GM21529 (cell line): ENCODE results near the gene STC2.
A peak's percentile ranks its signal among the peaks of the same experiment; 100 is the strongest.

Experiments used
- ATAC-seq: cut with Tn5 transposase; IDR thresholded peaks from one replicate; pipeline ENCODE4 v1.9.1; 2021; ENCODE audit not compliant: unreplicated experiment

STC2 gene

DNA sequence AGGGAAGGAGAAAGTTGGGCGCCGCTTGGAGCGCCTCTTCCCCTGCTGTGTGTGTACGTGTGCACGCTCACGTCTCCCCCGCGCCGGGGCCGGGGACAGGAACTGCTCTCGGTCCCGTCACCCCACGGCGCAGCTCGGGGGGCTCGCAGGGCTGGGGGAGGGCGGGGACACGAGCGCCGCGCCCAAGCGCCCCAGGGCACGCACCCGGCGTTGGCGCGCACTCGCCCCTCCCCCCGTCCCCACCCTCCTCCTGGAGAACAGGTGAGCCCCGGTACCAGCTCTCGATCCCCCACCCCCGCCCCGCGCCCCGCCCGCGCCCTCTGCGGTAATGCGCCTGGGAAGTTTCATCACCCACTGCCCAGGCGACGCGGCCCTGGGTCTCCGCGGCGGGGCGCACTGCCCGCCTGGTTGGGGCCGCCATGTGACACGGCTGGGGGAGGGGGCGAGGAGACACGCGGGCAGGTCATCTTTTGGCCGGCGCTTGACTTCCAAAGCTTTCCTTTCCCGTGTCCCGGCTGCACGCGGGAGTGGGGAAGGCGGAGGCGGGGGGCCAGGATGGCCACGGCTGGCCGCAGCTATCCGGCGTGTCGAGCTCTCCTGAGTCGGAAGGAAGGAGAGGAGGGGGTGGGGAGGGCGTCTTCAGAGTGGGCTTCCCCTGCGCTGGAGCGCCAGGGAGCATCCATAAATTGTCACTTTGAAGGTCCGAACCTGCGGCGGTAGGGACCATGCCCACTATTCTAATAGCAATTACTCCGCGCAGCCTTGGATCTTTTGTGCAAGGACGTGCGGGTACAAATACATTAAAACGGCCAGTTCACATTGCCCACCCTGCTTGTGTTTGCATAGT is 1.5 kb upstream of the STC2 start:
- peak; percentile 46 for ATAC-seq

DNA sequence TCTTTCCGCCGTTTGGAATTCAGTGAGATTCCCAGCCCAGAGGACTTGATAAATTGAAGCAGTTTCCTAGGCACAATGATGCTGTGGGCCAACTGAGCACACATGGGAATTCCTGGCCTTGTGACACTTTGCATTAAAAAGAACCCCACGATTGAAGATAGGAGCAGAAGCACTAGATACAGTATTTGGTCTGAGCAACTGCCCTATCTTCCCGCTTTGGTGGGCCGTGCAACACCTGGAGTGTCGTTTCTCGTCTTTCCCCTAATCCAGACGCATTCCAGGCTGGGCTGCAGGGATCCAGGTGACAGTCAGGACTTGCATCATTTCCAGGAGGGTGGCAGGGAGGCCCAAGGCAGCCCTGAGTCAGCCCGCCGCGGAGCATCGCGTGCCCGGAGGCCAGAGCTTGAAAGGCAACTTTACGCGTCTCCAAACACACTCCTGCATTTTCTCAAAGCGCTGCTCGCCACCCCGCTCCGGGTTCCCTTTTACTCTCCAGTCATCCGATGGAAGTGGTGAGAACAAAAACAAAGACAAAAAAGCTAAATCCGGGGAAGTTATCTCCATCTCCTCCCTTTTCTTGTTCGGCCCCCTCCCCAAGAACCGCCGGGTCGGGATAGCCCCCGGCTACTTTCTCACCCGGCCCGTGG is 753 bp upstream of the STC2 start:
- ATAC-seq = no peak

DNA sequence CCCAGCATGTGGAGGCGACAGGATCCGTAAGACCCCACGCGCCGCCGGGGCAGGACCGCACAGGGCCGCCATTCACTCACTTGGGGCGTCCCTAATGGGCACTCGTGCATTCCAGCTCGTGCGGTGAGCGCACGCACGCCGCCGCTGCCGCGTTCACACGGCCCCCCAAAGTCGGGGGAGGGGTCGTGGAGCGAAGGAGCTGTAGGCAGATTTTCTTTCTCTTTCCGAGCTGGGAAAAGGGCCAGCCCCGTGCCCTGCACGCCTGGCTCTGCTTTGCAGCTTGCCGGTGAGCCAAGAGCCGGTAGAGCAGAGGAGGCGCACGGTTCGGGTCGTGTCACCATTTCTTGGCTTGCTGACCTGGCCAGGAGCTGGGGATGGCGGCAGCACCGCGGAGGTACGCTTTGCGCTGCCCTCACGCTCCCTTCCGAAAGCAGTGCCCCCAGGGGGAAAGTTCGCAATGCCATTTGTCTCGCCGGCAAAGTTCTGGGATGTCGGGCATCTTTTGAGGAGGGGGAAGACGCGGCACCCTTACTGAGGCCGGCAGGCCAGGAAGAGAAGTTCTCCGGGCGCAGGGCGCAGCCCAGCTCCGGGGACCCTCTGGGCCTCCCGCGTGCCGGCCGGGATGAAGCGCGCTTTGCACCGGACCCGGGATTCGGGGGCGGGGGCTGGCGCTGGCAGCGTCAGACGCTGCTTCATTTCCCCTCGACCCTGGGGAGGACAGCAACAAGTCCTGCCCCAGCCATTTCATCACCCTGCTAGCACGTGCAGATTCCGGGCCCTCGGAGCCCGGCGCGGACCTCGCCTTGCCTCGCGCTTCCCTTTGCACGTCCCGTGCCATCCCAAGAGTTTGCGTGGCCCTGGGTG is 898 bp downstream of the STC2 start:
- no peak for ATAC-seq

DNA sequence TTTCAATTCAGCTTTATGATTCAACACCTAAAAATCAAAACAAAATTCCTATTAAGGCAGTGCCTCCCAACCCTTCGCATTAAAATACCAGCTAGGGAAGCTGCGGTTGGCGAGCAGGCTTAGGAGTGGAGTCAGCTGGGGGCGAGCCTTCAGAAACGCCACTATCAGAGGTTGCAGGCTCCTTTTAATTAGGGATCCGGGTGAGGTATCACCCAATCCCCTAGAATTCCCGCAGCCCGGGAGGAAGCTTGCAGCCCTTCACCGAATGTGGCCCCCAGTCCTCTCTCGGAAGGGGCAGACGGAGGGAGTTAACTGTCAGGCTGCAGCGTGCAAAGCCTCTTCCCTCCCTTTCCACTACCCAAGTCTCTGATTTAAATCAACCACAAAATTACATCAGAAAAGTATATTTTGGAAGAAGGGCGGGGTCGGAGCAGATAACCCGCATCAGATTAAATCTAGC is 1.7 kb downstream of the STC2 start:
- ATAC-seq = no peak

DNA sequence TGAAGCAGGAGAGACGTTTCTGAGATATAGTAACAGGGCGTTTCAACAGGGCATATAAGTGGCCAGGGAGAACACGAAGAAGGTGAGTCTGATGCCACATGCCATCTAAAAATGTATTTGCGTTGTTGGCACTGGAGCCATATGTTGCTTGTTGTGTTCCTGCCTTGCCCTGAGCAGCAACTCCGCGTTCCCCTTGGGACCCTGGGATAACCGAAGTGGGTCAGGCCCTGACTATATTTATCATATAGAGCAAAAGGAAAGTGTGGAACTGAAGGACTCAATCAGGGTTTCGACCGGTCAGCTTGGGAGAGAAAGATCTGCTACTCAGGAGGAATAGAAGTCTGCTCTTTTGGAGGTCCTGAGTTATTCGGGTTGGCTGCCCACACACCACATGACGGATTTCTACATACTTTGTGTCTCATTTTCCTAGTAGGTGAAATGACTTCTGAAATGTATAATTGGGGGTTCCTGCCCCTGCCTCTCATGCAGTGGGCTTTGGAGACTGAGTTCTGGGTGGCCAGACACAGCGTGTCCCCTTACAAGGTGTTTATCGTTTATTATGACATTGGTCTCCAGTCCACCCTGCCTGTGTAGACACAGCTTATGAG is 3.0 kb downstream of the STC2 start:
- ATAC-seq = no peak

DNA sequence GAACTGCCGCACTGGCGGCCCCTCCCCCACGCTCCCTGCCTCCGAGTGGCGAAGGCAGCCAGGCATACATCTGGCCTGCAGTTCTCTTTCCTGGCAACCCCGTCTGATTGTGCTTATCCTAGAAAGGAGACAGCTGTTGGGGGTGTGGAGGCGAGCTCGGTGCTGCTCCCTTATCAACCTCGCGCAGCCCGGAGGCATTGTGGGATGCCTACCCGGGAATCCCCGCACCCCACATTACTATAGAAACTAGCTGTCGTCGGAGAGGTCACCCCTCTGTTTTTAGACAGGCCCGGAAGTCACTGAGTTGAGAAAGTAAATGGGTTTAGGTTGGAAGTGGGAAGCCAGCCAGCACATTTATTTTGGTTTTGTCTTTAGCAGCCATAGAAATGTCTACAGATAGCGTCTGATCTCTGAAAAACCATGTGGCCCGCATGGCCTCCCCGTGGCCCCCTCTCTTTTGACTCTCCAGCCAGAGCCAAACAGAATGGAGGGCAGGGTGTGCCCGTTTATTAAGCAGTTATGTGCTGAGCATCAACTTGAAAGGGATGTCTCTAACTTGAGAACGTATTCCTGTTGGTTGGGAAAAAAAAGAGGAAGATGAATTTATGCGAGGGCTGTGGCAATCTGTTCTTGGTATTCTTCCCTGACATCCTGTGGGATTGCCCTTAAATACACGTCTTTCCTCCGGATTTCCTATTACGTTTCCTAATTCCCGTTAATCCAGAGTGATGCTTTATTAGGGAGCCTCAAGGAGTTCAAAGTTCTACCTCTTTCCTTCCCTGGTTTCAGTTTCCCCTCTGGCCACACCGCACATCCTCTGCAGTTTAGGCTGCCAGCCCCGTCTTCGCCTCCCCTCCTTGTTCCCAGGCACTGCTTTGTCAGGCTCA is 3.9 kb downstream of the STC2 start:
- ATAC-seq = no peak

DNA sequence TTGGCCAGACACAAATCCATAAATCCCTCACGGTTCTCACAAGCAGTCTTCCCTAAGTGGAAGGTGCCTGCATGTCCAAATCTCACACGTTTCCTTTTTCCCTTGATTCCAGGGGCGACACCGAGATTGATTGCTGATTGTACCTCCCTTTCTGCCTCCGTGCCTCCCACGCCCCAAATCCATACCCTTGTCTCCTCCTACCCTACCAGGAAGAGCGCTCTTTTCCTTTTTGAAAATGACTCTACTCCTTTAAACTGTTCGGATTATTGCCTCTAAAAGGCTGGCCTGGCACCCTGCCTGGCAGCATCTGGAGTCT is 4.5 kb downstream of the STC2 start:
- no peak for ATAC-seq

DNA sequence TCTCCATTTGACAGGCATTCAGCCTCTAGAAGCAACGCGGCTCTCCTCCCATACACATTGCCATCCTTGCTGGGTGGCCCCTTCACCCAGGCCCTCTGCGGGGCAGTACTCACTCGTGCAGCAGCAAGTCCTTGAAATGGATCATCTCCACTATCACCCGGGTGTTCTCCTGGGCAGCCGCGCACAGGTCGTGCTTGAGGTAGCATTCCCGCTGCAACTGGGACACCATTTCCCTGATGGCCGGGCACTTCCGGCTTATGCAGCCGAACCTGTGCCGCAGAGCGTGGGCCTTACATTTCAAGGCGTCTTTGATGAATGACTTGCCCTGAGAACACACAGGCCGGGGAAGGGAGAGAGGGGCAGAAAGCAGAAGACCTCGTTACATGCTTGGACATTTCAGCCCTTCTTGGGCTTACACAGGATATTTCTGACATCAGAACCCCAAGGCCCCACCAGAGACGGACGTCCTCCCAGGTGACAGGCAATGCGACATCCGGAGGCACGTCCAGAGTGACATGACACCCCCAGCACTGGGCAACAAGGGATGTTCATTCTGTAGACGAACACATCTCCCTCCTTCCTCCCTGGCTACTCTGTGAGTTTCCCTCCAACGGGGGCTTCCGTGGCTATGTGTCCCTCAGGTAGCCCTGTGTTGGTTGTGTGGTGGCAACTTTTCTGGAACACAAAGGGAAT is 5.0 kb downstream of the STC2 start:
- ATAC-seq = no peak

DNA sequence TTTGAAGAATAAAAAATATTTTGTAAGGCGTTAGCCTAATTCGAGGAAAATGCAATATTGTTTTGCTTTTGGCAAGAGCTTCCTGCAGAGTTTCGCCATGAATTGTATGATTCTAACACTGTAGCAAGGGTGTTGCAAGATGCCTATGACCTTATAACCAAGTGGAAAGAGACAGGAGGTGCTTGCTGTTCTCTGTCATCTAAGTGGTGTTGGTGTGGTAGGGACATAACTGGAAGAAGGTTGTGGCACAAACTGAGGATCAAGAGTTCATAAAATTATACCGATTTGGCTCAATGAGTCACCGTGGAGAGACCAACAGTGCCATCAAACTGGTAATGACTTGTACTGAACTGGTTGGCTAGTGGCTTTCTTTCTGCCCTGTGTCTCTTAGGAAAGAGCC is 6.3 kb downstream of the STC2 start:
- no peak for ATAC-seq

DNA sequence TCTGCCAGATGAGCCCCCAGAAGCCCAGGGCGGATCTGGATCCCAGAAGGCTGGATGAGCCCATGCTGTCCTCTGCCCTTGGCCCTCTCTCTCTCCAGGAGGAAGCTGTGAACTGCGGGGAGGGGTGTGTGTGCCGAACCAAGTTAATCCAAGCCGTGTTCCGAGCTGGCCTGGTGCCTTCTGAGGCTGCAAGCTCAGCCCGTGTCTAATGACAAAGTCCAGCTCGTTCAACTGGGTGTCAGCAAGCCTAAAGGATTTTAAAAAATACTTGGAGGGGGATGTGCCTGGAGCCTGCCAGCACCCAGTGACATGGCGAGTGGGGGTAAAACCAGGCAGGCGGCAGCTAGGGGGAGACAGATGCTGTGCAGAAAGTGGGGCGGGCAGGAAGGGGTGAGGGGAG is 8.0 kb downstream of the STC2 start:
- ATAC-seq = no peak

DNA sequence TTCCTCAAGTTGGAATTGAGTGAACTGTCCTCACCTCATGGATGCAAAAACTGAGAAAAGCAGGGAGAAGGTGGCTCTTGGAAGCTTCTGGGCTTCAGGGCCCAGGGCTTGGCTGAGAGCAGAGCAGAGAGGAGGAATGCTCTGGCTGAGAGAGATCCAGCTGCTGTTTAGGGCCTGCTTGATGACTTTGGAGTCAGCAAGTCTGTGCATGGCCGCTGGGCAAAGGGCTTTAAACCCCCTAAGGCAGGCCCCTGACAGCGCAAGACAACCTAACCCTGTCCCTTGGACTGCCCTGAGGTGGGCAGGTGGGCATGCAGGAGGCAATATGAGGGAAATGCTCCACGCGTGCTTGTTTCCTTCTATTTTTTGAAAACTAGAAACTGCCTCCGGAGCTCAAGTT is 8.6 kb downstream of the STC2 start:
- no peak for ATAC-seq

DNA sequence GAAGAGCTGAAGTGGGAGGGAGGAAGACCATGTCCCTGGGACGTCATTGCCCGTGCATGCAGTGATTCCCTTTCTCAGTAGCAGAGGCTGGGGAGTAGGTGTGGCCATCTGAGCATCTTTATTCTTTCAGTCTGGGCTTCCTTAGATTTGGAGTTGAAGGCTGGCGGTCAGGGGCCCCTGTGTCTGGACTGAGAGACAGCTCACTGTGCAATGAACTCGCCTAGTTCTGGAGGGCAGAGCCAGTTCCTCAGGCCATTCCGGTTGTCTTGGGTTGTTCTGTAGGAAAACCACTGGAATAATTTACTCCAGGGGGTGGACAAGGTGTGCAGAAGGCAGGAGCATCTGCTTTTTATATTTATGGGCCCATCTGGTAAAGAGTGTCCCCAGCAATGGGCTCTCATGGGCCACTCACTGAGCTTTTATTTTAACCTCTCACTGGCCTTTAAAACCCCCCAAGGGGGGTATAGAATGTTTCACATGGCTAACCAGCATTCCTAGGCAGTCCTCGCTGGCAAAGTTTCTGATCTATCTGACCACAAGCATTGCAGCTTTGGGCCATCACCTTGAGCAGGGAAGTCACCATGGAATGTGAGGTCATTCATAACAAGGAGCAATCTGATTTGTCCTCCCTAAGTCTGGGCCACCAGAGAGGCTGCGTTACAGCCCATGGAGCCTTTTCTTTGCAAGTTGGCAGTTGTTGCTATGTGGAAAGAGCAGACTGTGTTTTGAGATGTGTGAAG is 9.2 kb downstream of the STC2 start:
- no peak for ATAC-seq

DNA sequence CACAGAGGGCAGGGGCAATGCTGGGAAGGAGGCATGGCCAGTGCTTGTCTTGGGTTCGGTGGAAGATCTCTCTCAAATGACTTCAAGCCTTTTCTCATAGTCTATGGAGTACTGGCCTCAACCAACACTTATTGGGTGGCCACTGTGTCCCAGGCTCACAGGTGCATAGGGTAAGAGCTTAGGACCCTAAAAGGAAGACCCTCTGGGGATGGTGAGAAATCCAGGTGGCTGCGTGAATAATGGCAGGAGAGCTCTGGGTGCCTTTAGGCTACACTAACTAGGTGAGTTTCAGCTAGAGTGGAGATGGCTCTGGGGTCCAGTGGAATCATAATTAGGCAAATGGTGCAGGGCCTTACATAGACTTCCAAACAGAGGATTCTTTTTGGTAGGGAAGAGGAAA is 9.9 kb downstream of the STC2 start:
- no peak for ATAC-seq

DNA sequence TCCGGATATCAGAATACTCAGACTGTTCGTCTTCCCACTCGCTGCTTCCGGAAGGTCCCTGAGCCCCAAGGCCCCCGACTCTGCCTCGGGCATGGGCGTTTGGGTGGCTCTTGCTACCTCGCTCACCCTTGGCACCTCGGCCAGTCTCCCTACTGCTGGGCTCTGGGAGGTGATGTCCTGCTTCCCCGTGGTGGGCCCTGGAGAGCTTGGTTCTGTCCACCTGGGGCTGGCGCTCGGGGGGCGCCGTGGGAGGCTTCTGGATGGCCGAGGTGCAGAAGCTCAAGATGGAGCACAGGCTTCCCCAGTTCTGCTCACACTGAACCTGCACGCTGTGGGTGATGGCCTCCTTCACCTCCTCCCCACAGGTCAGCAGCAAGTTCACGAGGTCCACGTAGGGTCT is 10.4 kb downstream of the STC2 start:
- no peak for ATAC-seq

DNA sequence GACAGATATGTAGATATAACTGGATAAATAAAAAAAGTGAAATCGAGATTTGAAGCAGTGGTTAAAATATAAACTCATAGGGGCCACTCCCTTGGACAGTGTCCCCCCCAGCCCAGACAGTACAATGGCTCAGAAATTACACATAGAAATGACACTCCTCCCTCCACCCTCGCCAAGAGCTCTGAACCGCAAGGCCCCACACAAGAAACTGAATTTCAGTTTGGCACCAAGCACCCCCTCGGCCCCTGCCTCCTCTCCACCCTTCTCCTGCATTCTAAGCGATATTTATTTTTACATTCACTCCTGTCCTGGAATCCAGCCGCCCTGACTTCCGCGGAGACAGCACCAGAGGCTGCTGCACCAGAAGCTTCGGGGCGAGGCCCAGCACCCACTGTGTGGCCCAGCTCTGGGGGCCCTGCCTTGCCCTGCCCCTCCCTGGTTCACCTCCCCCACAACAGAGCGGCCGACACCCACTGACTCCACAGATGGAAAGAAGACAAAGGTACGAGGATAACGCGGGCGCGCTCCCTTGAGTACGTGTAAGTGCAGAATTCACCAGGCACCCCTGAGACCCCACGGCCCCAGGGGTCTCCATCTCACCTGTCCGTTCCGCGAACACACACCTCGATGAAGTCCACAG is 11.0 kb downstream of the STC2 start:
- no peak for ATAC-seq

DNA sequence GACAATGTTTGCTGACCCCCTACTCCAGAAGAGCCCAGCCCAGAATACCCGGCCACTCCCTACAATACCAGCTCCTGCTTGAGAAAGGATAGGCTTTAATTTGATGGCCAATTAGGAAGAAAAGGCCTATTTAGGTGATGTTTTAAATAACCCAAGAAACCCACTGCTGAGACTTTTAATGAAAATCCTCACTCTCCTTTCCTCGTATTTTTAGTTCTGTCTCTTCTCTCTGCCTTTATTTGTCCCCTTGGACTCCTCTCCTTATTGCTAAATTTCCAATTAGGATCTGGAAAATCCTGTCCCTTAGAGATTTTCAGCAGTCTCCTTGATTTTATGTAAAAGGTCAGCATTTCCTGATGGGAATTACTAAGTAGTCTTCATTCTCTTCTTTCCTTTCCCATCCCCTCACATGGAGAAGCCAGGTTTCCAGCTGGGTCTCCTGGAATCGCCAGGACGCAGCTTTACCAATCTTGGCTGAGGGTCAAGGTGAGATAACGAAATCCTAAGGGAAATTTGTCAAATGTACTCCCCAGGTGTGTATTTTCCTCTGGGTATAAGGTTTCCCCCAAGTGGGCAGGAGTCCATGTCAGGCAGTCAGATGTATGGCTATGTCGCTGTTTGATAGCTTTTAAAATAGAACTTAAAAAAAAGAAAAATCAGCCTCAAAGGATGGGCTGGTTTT is 11.7 kb downstream of the STC2 start:
- no peak for ATAC-seq

DNA sequence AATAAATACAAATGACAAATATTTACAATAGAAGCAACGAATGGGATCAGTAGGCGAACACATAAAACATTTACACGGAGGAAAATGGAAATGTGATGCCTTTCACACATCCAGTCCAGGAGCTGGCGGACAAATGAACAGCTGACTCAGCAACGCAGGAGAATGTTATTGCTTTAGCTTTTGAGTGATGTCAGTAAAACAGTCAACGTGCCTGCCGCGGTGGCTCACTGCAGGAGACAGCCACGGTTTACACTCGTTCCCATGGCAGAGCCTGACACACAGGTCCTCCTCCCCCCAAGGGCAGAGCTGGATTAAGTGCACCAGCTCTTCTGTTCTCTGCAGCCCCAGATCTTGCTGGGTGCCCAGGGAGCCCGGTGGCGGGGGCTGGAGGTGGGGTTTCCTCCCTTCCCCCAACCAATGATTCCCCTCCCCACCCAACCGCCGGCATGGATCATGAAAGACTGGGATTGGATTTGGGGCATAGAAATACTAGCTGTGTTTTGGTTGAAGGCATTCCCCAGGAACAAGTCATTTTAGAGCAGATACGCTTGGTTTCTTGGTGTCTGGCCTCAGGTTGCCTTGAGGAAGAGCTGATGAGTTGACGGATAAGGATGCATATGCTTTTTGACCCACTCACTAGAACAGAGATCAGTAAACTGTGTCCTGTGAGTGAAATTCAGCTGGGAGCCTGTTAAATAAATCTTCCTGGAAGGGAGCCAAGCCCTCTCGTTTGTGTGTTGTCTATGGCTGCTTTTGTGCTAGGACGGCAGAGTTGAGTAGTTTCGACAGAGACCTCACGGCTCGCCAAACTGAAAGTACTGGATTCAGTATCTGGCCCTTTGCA is 12.5 kb downstream of the STC2 start:
- ATAC-seq = no peak
